Heart right ventricle (tissue), 16 donors: ENCODE measurements around the gene VPS8. TPM values are rescaled to one million over a fixed set of nuclear protein-coding genes. Genes with fewer than 3 reads are reported as not detected.
A peak's percentile ranks its signal among the peaks of the same experiment; 100 is the strongest.

Experiments used
- ATAC-seq, 8 donors: fragments of 200-7000 bp; cut with Tn5 transposase; one replicate each; pipeline ENCODE4 v1.9.1; 2020; ENCODE audit warnings: mild to moderate bottlenecking in 8 of 8, moderate library complexity in 8 of 8, moderate number of reproducible peaks in 1 of 8
- DNase-seq, 2 donors: peaks; one replicate each; pipeline ENCODE4 v3.0.0-alpha.2; 2020
- H3K27ac ChIP-seq, 10 donors: fragments of 200-600 bp; sonication (generic) in 2 of 10; one replicate each; pipeline versions ENCODE4 v1.5.0 to v1.8.0; 2020 to 2022; ENCODE audit warnings: mild to moderate bottlenecking in 3 of 10
- H3K27me3 ChIP-seq, 7 donors: fragments of 200-600 bp; one replicate each; pipeline ENCODE4 v1.8.0; 2021 to 2022; ENCODE audit warnings: mild to moderate bottlenecking in 2 of 7
- H3K36me3 ChIP-seq, 9 donors: fragments of 200-600 bp; sonication (generic) in 1 of 9; one replicate each; pipeline versions ENCODE4 v1.5.0 to v1.8.0; 2020 to 2022; ENCODE audit warnings: mild to moderate bottlenecking in 2 of 9
- H3K4me1 ChIP-seq, 9 donors: fragments of 200-600 bp; sonication (generic) in 1 of 9; one replicate each; pipeline versions ENCODE4 v1.5.0 to v1.8.0; 2020 to 2022; ENCODE audit warnings: mild to moderate bottlenecking in 4 of 9
- H3K4me3 ChIP-seq, 10 donors: fragments of 200-600 bp; sonication (generic) in 2 of 10; one replicate each; pipeline versions ENCODE4 v1.5.0 to v1.8.0; 2020 to 2022; ENCODE audit warnings: mild to moderate bottlenecking in 7 of 10, moderate library complexity in 2 of 10
- H3K9me3 ChIP-seq, 11 donors: fragments of 200-600 bp in 10 of 11; sonication (generic) in 2 of 11; one replicate each; pipeline versions ENCODE4 v1.5.0 to v1.8.0; 2013 to 2022; ENCODE audit warnings: mild to moderate bottlenecking in 2 of 11, control low read depth in 1 of 11, moderate library complexity in 1 of 11
- CTCF ChIP-seq, 9 donors: fragments of 200-600 bp; sonication (generic) in 2 of 9; IDR thresholded peaks; one replicate each; pipeline versions ENCODE4 v1.5.0 to v1.8.0; 2021 to 2022; ENCODE audit warnings: antibody characterized with exemption in 9 of 9, mild to moderate bottlenecking in 5 of 9, moderate library complexity in 1 of 9
- WGBS, 2 donors: extraction: QIAGEN DNeasy Blood & Tissue Kit; methylation state at CpG; one replicate each; pipeline ENCODE4 v1.1.7; 2013; ENCODE audit warnings: inconsistent platforms in 1 of 2; 5-methylcytosine and 5-hydroxymethylcytosine counted together
- intact Hi-C, 10 donors: fragments of 100-400 bp; cut with DNase I; formaldehyde crosslinking; loops; one replicate each; pipeline versions ENCODE4 v1.11.1 to v1.14.2; 2022
- polyA plus RNA-seq, 2 donors: library from polyadenylated mRNA; stranded (reverse); fragments of 200-250 nt; gene quantifications; one replicate each; pipeline ENCODE4 v1.2.3, GENCODE V29; 2013
- total RNA-seq, 10 donors: library from RNA; stranded (reverse); fragmentation: NEBNext Ultra II Directional in 3 of 10; extraction: Animal tissue kit (Norgen Biotek cat#: 25700) in 3 of 10; gene quantifications; one replicate each; pipeline versions ENCODE4 v1.2.1 to v1.2.4, GENCODE V29; 2021 to 2023
- donor health status: Arrhythmogenic right ventricular cardiomyopathy.
- donor health status: ischemic (EF 13 %, LVEDD 7.1; RV severe dilation, severe dysfunction).
- donor health status: healthy with polysubstance abuse.
- donor health status: DM: no; HTN: yes; CAD: no.
- donor health status: DM: no; HTN: no; CAD: no.
- donor health status: ischemic (EF 25% LVEDD 6.9; RV normal size, moderate dysfunction).
- donor health status: ischemic (EF 25% LVEDD 5.7; RV mildly dilated, moderate dysfunction).
- donor health status: healthy.
- donor health status: DM: yes; HTN: yes; CAD: no.
- donor health status: Ischemic cardiomyopathy.
- donor health status: ischemic (EF 35%, LVEDD 5.7; RV mildly dilated, moderate dysfunction).
- donor health status: nonischemic (EF 11% LVEDD 7.7; RV severe dilation, severe dysfunction).
- donor health status: DM: yes; HTN: yes; CAD: no.
- donor health status: PGD.
- donor health status: ischemic (EF 29% LVEDD 5.4; RV normal size, mild dysfunction).
- donor health status: nonischemic (EF 23%, LVEDD 6.1; RV moderate dilation, normal function).

Gene VPS8
- total and polyA plus RNA-seq, 12 donors = 11.1 to 123 (median 80.6) TPM

DNA sequence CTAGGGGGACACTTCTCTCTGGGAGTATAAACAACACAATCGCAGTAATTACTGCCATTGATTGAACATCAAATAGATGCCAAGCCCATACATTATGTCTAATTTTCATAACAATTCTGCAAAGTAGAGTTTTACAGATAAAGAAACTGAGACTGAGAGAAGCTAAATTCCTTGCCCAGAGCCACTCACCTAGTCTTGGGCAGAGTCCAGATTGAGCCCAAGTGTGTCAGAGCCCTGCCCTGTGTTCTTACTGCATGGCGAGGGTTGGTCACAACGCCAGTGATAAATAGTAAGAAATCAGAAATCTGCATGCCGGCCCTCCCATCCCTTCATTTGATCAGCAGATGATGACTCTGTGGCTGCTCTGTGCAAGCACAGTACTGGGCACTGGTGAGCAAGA lies 234.6 kb downstream of the VPS8 start:
- Histone ChIP-seq H3K36me3 (peaks cover 0 to 35% (median 14%) of the 10 kb centered on the region in 9 donors), H3K4me1 (peaks cover 0 to 43% (median 26%) of the 10 kb centered on the region in 9 donors), H3K27ac (peak overlapping the region in 7 of 10 donors; percentile 33 to 88 (median 74)), H3K27me3 (no peaks in the 10 kb centered on the region), H3K4me3 (no peak overlapping the region), H3K9me3 (no peaks in the 10 kb centered on the region)
- no peak for ATAC-seq
- no peak for TF ChIP-seq CTCF (IDR thresholded peaks at IDR 0.05)
- intact Hi-C loops = no loop called here
- no peak for DNase-seq
- 77 to 85% methylated on average over 4 of the region's 4 CpGs for WGBS, 2 donors

GRCh38 chr3:185049710-185050109 lies 237.7 kb downstream of the VPS8 start:
- H3K9me3 ChIP-seq = no peaks in the 10 kb centered on the region
- no peaks in the 10 kb centered on the region for H3K27me3 ChIP-seq
- H3K27ac ChIP-seq = no peak overlapping the region
- 96 to 98% methylated on average over 4 of the region's 4 CpGs for WGBS, 2 donors
- DNase-seq (no peak), ATAC-seq (no peak)
- H3K36me3 ChIP-seq = peaks cover 0 to 66% (median 20%) of the 10 kb centered on the region in 9 donors
- peaks cover 0 to 25% (median 23%) of the 10 kb centered on the region in 9 donors for H3K4me1 ChIP-seq
- intact Hi-C loops = no loop called here
- TF ChIP-seq CTCF (IDR thresholded peaks at IDR 0.05) = no peak
- H3K4me3 ChIP-seq = no peak overlapping the region

GRCh38 chr3:185051801-185052200 lies 239.8 kb downstream of the VPS8 start:
- no peak for TF ChIP-seq CTCF (IDR thresholded peaks at IDR 0.05)
- intact Hi-C loops = no loop called here
- WGBS, 2 donors = 62 to 70% methylated on average over 8 of the region's 8 CpGs
- peaks cover 0 to 12% (median 0%) of the 10 kb centered on the region in 11 donors for H3K9me3 ChIP-seq
- ATAC-seq (peak in 1 of 8 donors; percentile 21), DNase-seq (no peak)
- H3K36me3 ChIP-seq = peaks cover 0 to 81% (median 20%) of the 10 kb centered on the region in 9 donors
- no peaks in the 10 kb centered on the region for H3K27me3 ChIP-seq
- no peak overlapping the region for H3K27ac ChIP-seq
- H3K4me1 ChIP-seq = peaks cover 0 to 4% (median 2%) of the 10 kb centered on the region in 9 donors
- H3K4me3 ChIP-seq = no peak overlapping the region

DNA sequence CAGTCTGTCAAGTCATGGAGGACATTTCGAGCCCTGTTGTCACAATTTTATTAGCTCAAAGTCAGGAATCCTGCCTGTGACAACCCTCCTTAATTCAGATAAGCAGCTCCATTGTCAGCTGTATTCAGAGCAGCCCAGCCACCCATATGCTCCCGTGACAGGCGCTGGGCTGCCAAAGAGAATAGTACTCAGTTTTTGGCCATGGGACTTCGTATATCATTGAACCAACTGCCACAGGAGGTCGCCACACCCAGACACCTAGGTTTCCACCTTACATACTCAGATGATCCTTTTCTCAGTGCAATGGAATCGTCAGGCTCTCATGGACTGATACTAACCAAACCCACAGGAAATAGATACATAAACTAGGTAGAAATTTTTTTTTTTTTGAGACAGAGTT lies 240.7 kb downstream of the VPS8 start:
- TF ChIP-seq CTCF (IDR thresholded peaks at IDR 0.05) = no peak
- ATAC-seq (peak in 2 of 8 donors; percentile 43 to 49), DNase-seq (no peak)
- Histone ChIP-seq H3K27ac (no peak overlapping the region), H3K4me3 (no peak overlapping the region), H3K36me3 (peaks cover 0 to 84% (median 20%) of the 10 kb centered on the region in 9 donors), H3K9me3 (peaks cover 0 to 20% (median 0%) of the 10 kb centered on the region in 11 donors), H3K4me1 (peaks cover 0 to 3% (median 0%) of the 10 kb centered on the region in 9 donors), H3K27me3 (no peaks in the 10 kb centered on the region)
- intact Hi-C loops = no loop called here
- WGBS, 2 donors = 75 to 90% methylated on average over 6 of the region's 6 CpGs
